HepG2 (cell line): ENCODE measurements around the gene SEMA4B. TPM values are rescaled to one million over a fixed set of nuclear protein-coding genes. Genes with fewer than 3 reads are reported as not detected.

ENCODE experiments used
- EED ChIP-seq: sonication (generic); formaldehyde crosslinking; IDR thresholded peaks from 2 replicates; pipeline ENCODE4 v1.5.0; 2020; ENCODE audit warnings: mild to moderate bottlenecking, missing genetic modification reagents
- MEF2D ChIP-seq: sonication (generic); formaldehyde crosslinking; IDR thresholded peaks from 2 replicates; pipeline ENCODE4 v1.5.1; 2020; ENCODE audit warnings: mild to moderate bottlenecking, missing genetic modification reagents
- POGZ ChIP-seq: sonication (generic); formaldehyde crosslinking; IDR thresholded peaks from 2 replicates; pipeline ENCODE4 v1.4.0; 2020; ENCODE audit warnings: mild to moderate bottlenecking, missing genetic modification reagents
- RAD21 ChIP-seq: fragments of 450-650 bp; formaldehyde crosslinking; IDR thresholded peaks from 2 replicates; pipeline ENCODE4 v1.5.0; 2020; ENCODE audit warnings: mild to moderate bottlenecking
- REPIN1 ChIP-seq: sonication (generic); formaldehyde crosslinking; IDR thresholded peaks from 2 replicates; pipeline ENCODE4 v1.8.0; 2022; ENCODE audit warnings: missing genetic modification reagents, low read depth, mild to moderate bottlenecking, borderline replicate concordance
- RFXAP ChIP-seq: sonication (generic); formaldehyde crosslinking; IDR thresholded peaks from 2 replicates; pipeline ENCODE4 v1.4.0; 2020; ENCODE audit warnings: missing genetic modification reagents, borderline replicate concordance
- RXRB ChIP-seq: IDR thresholded peaks from 2 replicates; pipeline ENCODE4 v1.6.1; 2016; ENCODE audit warnings: borderline replicate concordance, missing genetic modification reagents, missing compliant biosample characterization
- TBX3 ChIP-seq: fragments of 450-650 bp; IDR thresholded peaks from 2 replicates; pipeline ENCODE4 v1.6.1; 2017; ENCODE audit warnings: antibody characterized with exemption, mild to moderate bottlenecking, inconsistent platforms, borderline replicate concordance
- TOPORS ChIP-seq: sonication (generic); formaldehyde crosslinking; IDR thresholded peaks from 2 replicates; pipeline ENCODE4 v1.8.0; 2023; ENCODE audit warnings: mild to moderate bottlenecking, missing genetic modification reagents
- ZBTB3 ChIP-seq: sonication (generic); formaldehyde crosslinking; IDR thresholded peaks from 2 replicates; pipeline ENCODE4 v1.4.0; 2020; ENCODE audit warnings: low read depth, mild to moderate bottlenecking, moderate library complexity, missing genetic modification reagents, borderline replicate concordance
- ZNF317 ChIP-seq: sonication (generic); formaldehyde crosslinking; IDR thresholded peaks from 2 replicates; pipeline ENCODE4 v1.5.0; 2020; ENCODE audit warnings: mild to moderate bottlenecking, missing genetic modification reagents
- ZNF558 ChIP-seq: sonication (generic); formaldehyde crosslinking; IDR thresholded peaks from 2 replicates; pipeline ENCODE4 v1.9.0; 2022; ENCODE audit warnings: mild to moderate bottlenecking, missing genetic modification reagents, borderline replicate concordance
- ZSCAN22 ChIP-seq: sonication (generic); formaldehyde crosslinking; IDR thresholded peaks from 2 replicates; pipeline ENCODE4 v1.4.0; 2020; ENCODE audit warnings: mild to moderate bottlenecking, missing genetic modification reagents
- polyA plus RNA-seq, 8 experiments: library from polyadenylated mRNA; depleted of rRNA in 3 of 8; stranded (reverse) in 7 of 8; unstranded in 1 of 8; fragments of >200 nt; fragmentation: Illumina TruSeq in 4 of 8; extraction: Trizol in 4 of 8; gene quantifications; 2 replicates each; pipeline versions ENCODE4 v1.2.1 to v1.2.3, GENCODE V29; 2011 to 2016; ENCODE audit warnings: low read depth in 4 of 8, missing spikeins in 1 of 8, mixed read lengths in 1 of 8; ENCODE audit not compliant: insufficient read depth in 1 of 8
- total RNA-seq, 5 experiments: library from RNA; depleted of rRNA; stranded (reverse); fragments of >200 nt; fragmentation: Illumina TruSeq; extraction: Trizol; gene quantifications; 2 replicates each; pipeline ENCODE4 v1.2.3, GENCODE V29; 2016; ENCODE audit warnings: low read depth in 1 of 5
- TF ChIP-seq, protein P1 (sequence below): sonication (generic); formaldehyde crosslinking; IDR thresholded peaks from 2 replicates; pipeline ENCODE4 v1.4.0; 2020; ENCODE audit warnings: missing genetic modification reagents
- TF ChIP-seq, protein P2 (sequence below): sonication (generic); formaldehyde crosslinking; conservative IDR thresholded peaks from 2 replicates; pipeline ENCODE4 v1.4.0; 2020; ENCODE audit warnings: missing genetic modification reagents
- TF ChIP-seq, protein P3 (sequence below): sonication (generic); formaldehyde crosslinking; IDR thresholded peaks from 2 replicates; pipeline ENCODE4 v1.4.0; 2020; ENCODE audit warnings: missing genetic modification reagents, borderline replicate concordance

Gene SEMA4B
- total and polyA plus RNA-seq, 2 of the 13 experiments (the other 11 are each of a cell fraction or from before 2014, with no cell fraction given) = 2.1 to 17.0 TPM

DNA sequence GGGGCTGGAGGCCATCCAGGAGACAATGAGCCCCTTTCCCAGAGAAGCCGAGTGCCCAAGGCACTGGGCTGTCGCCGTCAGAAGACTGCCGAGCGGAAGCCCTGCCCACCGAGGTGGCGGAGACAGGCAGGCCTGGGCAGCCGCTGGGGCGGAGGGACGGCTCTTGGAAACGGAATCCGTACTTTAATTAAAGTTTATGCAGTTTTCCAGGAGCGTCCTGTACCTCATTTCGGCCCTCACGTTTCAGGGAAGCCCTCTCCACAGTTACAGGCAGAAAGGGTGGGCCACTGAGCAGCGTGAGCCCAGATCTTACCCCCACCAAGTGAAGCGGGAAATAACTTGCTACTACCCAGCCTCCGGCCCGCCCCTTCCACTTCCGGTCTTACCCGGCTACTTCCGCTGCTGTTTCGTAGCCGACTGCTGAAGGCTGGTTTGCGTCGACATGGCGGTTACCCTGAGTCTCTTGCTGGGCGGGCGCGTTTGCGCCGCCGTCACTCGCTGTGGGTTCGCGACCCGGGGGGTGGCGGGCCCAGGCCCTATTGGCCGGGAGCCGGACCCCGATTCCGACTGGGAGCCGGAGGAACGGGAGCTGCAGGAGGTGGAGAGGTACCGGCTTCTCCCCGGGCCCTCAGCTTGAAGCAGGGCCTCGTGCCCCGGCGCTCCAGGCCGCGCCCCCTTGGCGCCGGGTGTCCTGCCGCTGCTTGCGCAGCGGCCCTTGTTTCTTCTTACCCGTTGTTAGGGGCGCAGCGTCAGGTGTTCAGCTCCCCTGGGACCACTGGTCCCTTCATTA lies 64.3 kb downstream of the SEMA4B start, which contains the start of gene NGRN (continued):
- TF ChIP-seq, protein P1, sequence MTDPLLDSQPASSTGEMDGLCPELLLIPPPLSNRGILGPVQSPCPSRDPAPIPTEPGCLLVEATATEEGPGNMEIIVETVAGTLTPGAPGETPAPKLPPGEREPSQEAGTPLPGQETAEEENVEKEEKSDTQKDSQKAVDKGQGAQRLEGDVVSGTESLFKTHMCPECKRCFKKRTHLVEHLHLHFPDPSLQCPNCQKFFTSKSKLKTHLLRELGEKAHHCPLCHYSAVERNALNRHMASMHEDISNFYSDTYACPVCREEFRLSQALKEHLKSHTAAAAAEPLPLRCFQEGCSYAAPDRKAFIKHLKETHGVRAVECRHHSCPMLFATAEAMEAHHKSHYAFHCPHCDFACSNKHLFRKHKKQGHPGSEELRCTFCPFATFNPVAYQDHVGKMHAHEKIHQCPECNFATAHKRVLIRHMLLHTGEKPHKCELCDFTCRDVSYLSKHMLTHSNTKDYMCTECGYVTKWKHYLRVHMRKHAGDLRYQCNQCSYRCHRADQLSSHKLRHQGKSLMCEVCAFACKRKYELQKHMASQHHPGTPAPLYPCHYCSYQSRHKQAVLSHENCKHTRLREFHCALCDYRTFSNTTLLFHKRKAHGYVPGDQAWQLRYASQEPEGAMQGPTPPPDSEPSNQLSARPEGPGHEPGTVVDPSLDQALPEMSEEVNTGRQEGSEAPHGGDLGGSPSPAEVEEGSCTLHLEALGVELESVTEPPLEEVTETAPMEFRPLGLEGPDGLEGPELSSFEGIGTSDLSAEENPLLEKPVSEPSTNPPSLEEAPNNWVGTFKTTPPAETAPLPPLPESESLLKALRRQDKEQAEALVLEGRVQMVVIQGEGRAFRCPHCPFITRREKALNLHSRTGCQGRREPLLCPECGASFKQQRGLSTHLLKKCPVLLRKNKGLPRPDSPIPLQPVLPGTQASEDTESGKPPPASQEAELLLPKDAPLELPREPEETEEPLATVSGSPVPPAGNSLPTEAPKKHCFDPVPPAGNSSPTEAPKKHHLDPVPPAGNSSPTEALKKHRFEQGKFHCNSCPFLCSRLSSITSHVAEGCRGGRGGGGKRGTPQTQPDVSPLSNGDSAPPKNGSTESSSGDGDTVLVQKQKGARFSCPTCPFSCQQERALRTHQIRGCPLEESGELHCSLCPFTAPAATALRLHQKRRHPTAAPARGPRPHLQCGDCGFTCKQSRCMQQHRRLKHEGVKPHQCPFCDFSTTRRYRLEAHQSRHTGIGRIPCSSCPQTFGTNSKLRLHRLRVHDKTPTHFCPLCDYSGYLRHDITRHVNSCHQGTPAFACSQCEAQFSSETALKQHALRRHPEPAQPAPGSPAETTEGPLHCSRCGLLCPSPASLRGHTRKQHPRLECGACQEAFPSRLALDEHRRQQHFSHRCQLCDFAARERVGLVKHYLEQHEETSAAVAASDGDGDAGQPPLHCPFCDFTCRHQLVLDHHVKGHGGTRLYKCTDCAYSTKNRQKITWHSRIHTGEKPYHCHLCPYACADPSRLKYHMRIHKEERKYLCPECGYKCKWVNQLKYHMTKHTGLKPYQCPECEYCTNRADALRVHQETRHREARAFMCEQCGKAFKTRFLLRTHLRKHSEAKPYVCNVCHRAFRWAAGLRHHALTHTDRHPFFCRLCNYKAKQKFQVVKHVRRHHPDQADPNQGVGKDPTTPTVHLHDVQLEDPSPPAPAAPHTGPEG (CRISPR knock-in tag) = peak; percentile 24; the same call in 1 of the 2 replicates
- TF ChIP-seq TBX3 (no peak), ZBTB3 (CRISPR knock-in tag) (no peak), TOPORS (CRISPR knock-in tag) (peak; percentile 79; the same call in 1 of the 2 replicates), ZNF317 (peak; percentile 66; the same call in 1 of the 2 replicates), RFXAP (peak; percentile 76), ZNF558 (CRISPR knock-in tag) (peak; percentile 97), EED (CRISPR knock-in tag) (no peak), ZSCAN22 (CRISPR knock-in tag) (peak; percentile 66; the same call in 1 of the 2 replicates), REPIN1 (peak; percentile 84), RXRB (CRISPR knock-in tag) (peak; percentile 61; the same call in 1 of the 2 replicates), RAD21 (peak; percentile 57; the same call in 1 of the 2 replicates), POGZ (CRISPR knock-in tag) (peak; percentile 65), MEF2D (CRISPR knock-in tag) (peak; percentile 79; the same call in 1 of the 2 replicates)
- TF ChIP-seq, protein P2, sequence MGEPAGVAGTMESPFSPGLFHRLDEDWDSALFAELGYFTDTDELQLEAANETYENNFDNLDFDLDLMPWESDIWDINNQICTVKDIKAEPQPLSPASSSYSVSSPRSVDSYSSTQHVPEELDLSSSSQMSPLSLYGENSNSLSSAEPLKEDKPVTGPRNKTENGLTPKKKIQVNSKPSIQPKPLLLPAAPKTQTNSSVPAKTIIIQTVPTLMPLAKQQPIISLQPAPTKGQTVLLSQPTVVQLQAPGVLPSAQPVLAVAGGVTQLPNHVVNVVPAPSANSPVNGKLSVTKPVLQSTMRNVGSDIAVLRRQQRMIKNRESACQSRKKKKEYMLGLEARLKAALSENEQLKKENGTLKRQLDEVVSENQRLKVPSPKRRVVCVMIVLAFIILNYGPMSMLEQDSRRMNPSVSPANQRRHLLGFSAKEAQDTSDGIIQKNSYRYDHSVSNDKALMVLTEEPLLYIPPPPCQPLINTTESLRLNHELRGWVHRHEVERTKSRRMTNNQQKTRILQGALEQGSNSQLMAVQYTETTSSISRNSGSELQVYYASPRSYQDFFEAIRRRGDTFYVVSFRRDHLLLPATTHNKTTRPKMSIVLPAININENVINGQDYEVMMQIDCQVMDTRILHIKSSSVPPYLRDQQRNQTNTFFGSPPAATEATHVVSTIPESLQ (CRISPR knock-in tag) = peak; percentile 94; the same call in 1 of the 2 replicates
- TF ChIP-seq, protein P3, sequence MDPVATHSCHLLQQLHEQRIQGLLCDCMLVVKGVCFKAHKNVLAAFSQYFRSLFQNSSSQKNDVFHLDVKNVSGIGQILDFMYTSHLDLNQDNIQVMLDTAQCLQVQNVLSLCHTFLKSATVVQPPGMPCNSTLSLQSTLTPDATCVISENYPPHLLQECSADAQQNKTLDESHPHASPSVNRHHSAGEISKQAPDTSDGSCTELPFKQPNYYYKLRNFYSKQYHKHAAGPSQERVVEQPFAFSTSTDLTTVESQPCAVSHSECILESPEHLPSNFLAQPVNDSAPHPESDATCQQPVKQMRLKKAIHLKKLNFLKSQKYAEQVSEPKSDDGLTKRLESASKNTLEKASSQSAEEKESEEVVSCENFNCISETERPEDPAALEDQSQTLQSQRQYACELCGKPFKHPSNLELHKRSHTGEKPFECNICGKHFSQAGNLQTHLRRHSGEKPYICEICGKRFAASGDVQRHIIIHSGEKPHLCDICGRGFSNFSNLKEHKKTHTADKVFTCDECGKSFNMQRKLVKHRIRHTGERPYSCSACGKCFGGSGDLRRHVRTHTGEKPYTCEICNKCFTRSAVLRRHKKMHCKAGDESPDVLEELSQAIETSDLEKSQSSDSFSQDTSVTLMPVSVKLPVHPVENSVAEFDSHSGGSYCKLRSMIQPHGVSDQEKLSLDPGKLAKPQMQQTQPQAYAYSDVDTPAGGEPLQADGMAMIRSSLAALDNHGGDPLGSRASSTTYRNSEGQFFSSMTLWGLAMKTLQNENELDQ = no peak
